ENCODE measurements around the gene RNF148.

RNF148 gene

GRCh38 chr7:122702872-122703510, at the start of gene RNF148:
RNF148 (minus strand) TSS chr7:122702922; CDS start chr7:122702750, 172 bp downstream.
- Histone ChIP-seq H3K4me3 (ENCODE audit: low read length) (no peak within 1 kb of the TSS), H2AFZ (ENCODE audit: low read depth, low read length) (no peak within 1 kb of the TSS), H3K36me3 (ENCODE audit: insufficient read depth, low read length) (no peaks in the 10 kb centered on the region), H3K9me3 (ENCODE audit: low read length) (no peaks in the 10 kb centered on the region), H3K4me1 (ENCODE audit: insufficient read depth, low read length) (no peaks in the 10 kb centered on the region), H3K27me3 (ENCODE audit: insufficient read depth, low read length) (no peaks in the 10 kb centered on the region)

- H2AFZ ChIP-seq (ENCODE audit: low read depth, low read length) = no peak overlapping the region
- H3K4me1 ChIP-seq (ENCODE audit: insufficient read depth, low read length) = peaks cover 7% of the 10 kb centered on the region
- no peaks in the 10 kb centered on the region for H3K36me3 ChIP-seq (ENCODE audit: insufficient read depth, low read length)
- H3K27me3 ChIP-seq (ENCODE audit: insufficient read depth, low read length) = no peaks in the 10 kb centered on the region
- no peaks in the 10 kb centered on the region for H3K9me3 ChIP-seq (ENCODE audit: low read length)
- H3K4me3 ChIP-seq (ENCODE audit: low read length) = no peak overlapping the region
Observed at GRCh38 chr7:122750389-122750788, 47.7 kb upstream of the RNF148 start.

- no peak overlapping the region for H3K4me3 ChIP-seq (ENCODE audit: low read length)
- H3K36me3 ChIP-seq (ENCODE audit: insufficient read depth, low read length) = no peaks in the 10 kb centered on the region
- H3K4me1 ChIP-seq (ENCODE audit: insufficient read depth, low read length) = peaks cover 10% of the 10 kb centered on the region
- no peaks in the 10 kb centered on the region for H3K27me3 ChIP-seq (ENCODE audit: insufficient read depth, low read length)
- H3K9me3 ChIP-seq (ENCODE audit: low read length) = no peaks in the 10 kb centered on the region
- no peak overlapping the region for H2AFZ ChIP-seq (ENCODE audit: low read depth, low read length)
Observed at GRCh38 chr7:122748195-122748594, 45.5 kb upstream of the RNF148 start.

GRCh38 chr7:122746948-122747347, 44.2 kb upstream of the RNF148 start:
- Histone ChIP-seq H3K4me1 (ENCODE audit: insufficient read depth, low read length) (peaks cover 12% of the 10 kb centered on the region), H3K9me3 (ENCODE audit: low read length) (no peaks in the 10 kb centered on the region), H2AFZ (ENCODE audit: low read depth, low read length) (no peak overlapping the region), H3K36me3 (ENCODE audit: insufficient read depth, low read length) (no peaks in the 10 kb centered on the region), H3K4me3 (ENCODE audit: low read length) (no peak overlapping the region), H3K27me3 (ENCODE audit: insufficient read depth, low read length) (no peaks in the 10 kb centered on the region)

GRCh38 chr7:122743211-122743610, 40.5 kb upstream of the RNF148 start:
- Histone ChIP-seq H3K4me1 (ENCODE audit: insufficient read depth, low read length) (peaks cover 10% of the 10 kb centered on the region), H3K9me3 (ENCODE audit: low read length) (no peaks in the 10 kb centered on the region), H2AFZ (ENCODE audit: low read depth, low read length) (no peak overlapping the region), H3K36me3 (ENCODE audit: insufficient read depth, low read length) (no peaks in the 10 kb centered on the region), H3K4me3 (ENCODE audit: low read length) (no peak overlapping the region), H3K27me3 (ENCODE audit: insufficient read depth, low read length) (no peaks in the 10 kb centered on the region)

GRCh38 chr7:122738947-122739346, 36.2 kb upstream of the RNF148 start:
- H3K27me3 ChIP-seq (ENCODE audit: insufficient read depth, low read length) = no peaks in the 10 kb centered on the region
- no peak overlapping the region for H2AFZ ChIP-seq (ENCODE audit: low read depth, low read length)
- H3K36me3 ChIP-seq (ENCODE audit: insufficient read depth, low read length) = no peaks in the 10 kb centered on the region
- peaks cover 10% of the 10 kb centered on the region for H3K4me1 ChIP-seq (ENCODE audit: insufficient read depth, low read length)
- H3K4me3 ChIP-seq (ENCODE audit: low read length) = no peak overlapping the region
- no peaks in the 10 kb centered on the region for H3K9me3 ChIP-seq (ENCODE audit: low read length)

GRCh38 chr7:122736183-122736582, 33.5 kb upstream of the RNF148 start:
- Histone ChIP-seq H3K9me3 (ENCODE audit: low read length) (no peaks in the 10 kb centered on the region), H3K4me3 (ENCODE audit: low read length) (no peak overlapping the region)

GRCh38 chr7:122727759-122728158, 25.0 kb upstream of the RNF148 start:
- no peaks in the 10 kb centered on the region for H3K27me3 ChIP-seq (ENCODE audit: insufficient read depth, low read length)
- H2AFZ ChIP-seq (ENCODE audit: low read depth, low read length) = peak overlapping the region; percentile 28
- H3K36me3 ChIP-seq (ENCODE audit: insufficient read depth, low read length) = no peaks in the 10 kb centered on the region
- no peak overlapping the region for H3K4me3 ChIP-seq (ENCODE audit: low read length)
- H3K4me1 ChIP-seq (ENCODE audit: insufficient read depth, low read length) = no peaks in the 10 kb centered on the region
- no peaks in the 10 kb centered on the region for H3K9me3 ChIP-seq (ENCODE audit: low read length)

More at GRCh38 chr7:122736183-122736582, 33.5 kb upstream of the RNF148 start:
- Histone ChIP-seq H3K36me3 (ENCODE audit: insufficient read depth, low read length) (no peaks in the 10 kb centered on the region), H2AFZ (ENCODE audit: low read depth, low read length) (no peak overlapping the region), H3K27me3 (ENCODE audit: insufficient read depth, low read length) (no peaks in the 10 kb centered on the region), H3K4me1 (ENCODE audit: insufficient read depth, low read length) (peaks cover 5% of the 10 kb centered on the region)

GRCh38 chr7:122727354-122727753, 24.6 kb upstream of the RNF148 start:
- no peaks in the 10 kb centered on the region for H3K9me3 ChIP-seq (ENCODE audit: low read length)

GRCh38 chr7:122726881-122727280, 24.2 kb upstream of the RNF148 start:
- no peaks in the 10 kb centered on the region for H3K36me3 ChIP-seq (ENCODE audit: insufficient read depth, low read length)
- no peak overlapping the region for H3K4me3 ChIP-seq (ENCODE audit: low read length)
- no peaks in the 10 kb centered on the region for H3K4me1 ChIP-seq (ENCODE audit: insufficient read depth, low read length)
- H2AFZ ChIP-seq (ENCODE audit: low read depth, low read length) = no peak overlapping the region
- no peaks in the 10 kb centered on the region for H3K9me3 ChIP-seq (ENCODE audit: low read length)
- H3K27me3 ChIP-seq (ENCODE audit: insufficient read depth, low read length) = no peaks in the 10 kb centered on the region

More at GRCh38 chr7:122727354-122727753, 24.6 kb upstream of the RNF148 start:
- Histone ChIP-seq H3K36me3 (ENCODE audit: insufficient read depth, low read length) (no peaks in the 10 kb centered on the region), H3K27me3 (ENCODE audit: insufficient read depth, low read length) (no peaks in the 10 kb centered on the region), H2AFZ (ENCODE audit: low read depth, low read length) (peak overlapping the region; percentile 28), H3K4me3 (ENCODE audit: low read length) (no peak overlapping the region), H3K4me1 (ENCODE audit: insufficient read depth, low read length) (no peaks in the 10 kb centered on the region)

- no peaks in the 10 kb centered on the region for H3K9me3 ChIP-seq (ENCODE audit: low read length)
- H3K27me3 ChIP-seq (ENCODE audit: insufficient read depth, low read length) = no peaks in the 10 kb centered on the region
- no peak overlapping the region for H3K4me3 ChIP-seq (ENCODE audit: low read length)
- no peaks in the 10 kb centered on the region for H3K36me3 ChIP-seq (ENCODE audit: insufficient read depth, low read length)
- H3K4me1 ChIP-seq (ENCODE audit: insufficient read depth, low read length) = no peaks in the 10 kb centered on the region
- no peak overlapping the region for H2AFZ ChIP-seq (ENCODE audit: low read depth, low read length)
Observed at GRCh38 chr7:122724366-122724765, 21.6 kb upstream of the RNF148 start.

GRCh38 chr7:122719010-122719578, 16.4 kb upstream of the RNF148 start:
- Histone ChIP-seq H3K27me3 (ENCODE audit: insufficient read depth, low read length) (no peaks in the 10 kb centered on the region), H3K4me1 (ENCODE audit: insufficient read depth, low read length) (no peaks in the 10 kb centered on the region), H3K4me3 (ENCODE audit: low read length) (no peak overlapping the region), H2AFZ (ENCODE audit: low read depth, low read length) (no peak overlapping the region), H3K36me3 (ENCODE audit: insufficient read depth, low read length) (no peaks in the 10 kb centered on the region), H3K9me3 (ENCODE audit: low read length) (no peaks in the 10 kb centered on the region)

GRCh38 chr7:122717356-122718089, 14.8 kb upstream of the RNF148 start:
- Histone ChIP-seq H3K9me3 (ENCODE audit: low read length) (no peaks in the 10 kb centered on the region), H3K27me3 (ENCODE audit: insufficient read depth, low read length) (no peaks in the 10 kb centered on the region), H3K4me3 (ENCODE audit: low read length) (no peak overlapping the region), H3K4me1 (ENCODE audit: insufficient read depth, low read length) (no peaks in the 10 kb centered on the region), H2AFZ (ENCODE audit: low read depth, low read length) (no peak overlapping the region), H3K36me3 (ENCODE audit: insufficient read depth, low read length) (no peaks in the 10 kb centered on the region)
